ENCODE data around the gene DEDD2. TPM values are rescaled to one million over a fixed set of nuclear protein-coding genes. Genes with fewer than 3 reads are reported as not detected.
"Not testable (repeated sequence)": the region's sequence is repeated elsewhere in the genome, so short reads cannot be mapped to it uniquely, and the experiment has no call there.

DEDD2 gene, protein sequence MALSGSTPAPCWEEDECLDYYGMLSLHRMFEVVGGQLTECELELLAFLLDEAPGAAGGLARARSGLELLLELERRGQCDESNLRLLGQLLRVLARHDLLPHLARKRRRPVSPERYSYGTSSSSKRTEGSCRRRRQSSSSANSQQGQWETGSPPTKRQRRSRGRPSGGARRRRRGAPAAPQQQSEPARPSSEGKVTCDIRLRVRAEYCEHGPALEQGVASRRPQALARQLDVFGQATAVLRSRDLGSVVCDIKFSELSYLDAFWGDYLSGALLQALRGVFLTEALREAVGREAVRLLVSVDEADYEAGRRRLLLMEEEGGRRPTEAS
- 10 to 100 TPM; 31.8 to 36.0 TPM for total RNA-seq

DNA sequence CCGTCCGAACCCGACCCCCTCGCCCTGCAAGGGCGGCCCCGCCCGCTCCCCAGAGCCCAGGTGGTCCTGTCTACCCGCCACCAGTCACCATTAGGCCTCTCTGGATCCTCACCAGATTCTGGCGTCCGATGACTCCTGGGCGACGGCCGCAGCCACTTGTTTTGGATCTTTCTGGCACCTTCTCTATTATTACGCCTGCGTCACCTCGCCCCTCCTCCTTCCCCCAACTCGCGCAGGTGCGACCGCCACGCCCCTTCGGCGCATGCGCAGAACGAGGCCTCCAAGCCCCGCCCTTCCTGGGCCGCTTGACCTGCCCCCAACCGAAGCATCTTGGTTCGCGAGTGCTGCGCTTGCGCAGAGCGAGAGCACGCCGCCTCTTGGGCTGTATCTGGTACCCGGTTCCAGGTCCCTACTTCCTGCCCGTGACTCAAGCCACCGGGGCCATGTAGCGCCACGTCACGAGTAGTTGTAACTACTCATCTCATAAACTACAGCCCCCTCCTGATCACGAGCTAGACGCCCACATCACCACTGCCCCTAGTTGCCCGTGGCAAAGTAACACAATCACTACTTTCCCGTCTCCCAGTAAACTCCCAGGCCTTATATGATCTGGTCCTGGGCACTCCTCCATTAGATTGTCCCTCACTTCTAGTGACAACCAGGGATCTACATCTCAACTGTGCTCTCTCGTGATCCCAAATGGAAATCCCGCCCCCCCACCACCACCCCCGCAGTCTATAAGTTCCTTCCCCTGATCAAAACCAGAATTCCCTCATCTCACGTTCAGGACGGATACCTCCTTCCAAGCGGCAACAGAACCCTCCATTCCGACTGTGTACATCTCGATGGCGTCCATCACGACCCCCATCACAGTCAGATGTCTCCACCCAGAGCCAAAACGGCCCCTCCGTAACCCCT, at the start of gene DEDD2:
Gene DEDD2, minus strand, starts transcription at position 158 of the 918 bp plus-strand sequence. CDS start 670 bp downstream, outside the sequence.
- Mint-ChIP-seq H3K4me1 (ENCODE audit: low read depth) (peaks cover 73% of the 10 kb centered on the region), H3K36me3 (ENCODE audit: low read depth) (peaks cover 55% of the 10 kb centered on the region), H3K4me3 (peak within 1 kb of the TSS; percentile 92), H3K27ac (peak within 1 kb of the TSS; percentile 93), H3K9me3 (ENCODE audit: insufficient read depth) (no peaks in the 10 kb centered on the region), H3K27me3 (ENCODE audit: low read depth) (no peaks in the 10 kb centered on the region)
- DNase-seq (peak; percentile 100), ATAC-seq (peak; percentile 77)
- ChIA-PET POLR2A (interaction anchor here (1.0 to 4.6 kb wide), 5 partner anchors 18 to 62 kb away, joined by 3 to 32 read pairs (median 4); no protein-coding TSS in a partner anchor), CTCF (interaction anchor here (0.7 to 4.3 kb wide), 5 partner anchors 18 to 67 kb away, joined by 3 to 21 read pairs (median 3); no protein-coding TSS in a partner anchor)

DNA sequence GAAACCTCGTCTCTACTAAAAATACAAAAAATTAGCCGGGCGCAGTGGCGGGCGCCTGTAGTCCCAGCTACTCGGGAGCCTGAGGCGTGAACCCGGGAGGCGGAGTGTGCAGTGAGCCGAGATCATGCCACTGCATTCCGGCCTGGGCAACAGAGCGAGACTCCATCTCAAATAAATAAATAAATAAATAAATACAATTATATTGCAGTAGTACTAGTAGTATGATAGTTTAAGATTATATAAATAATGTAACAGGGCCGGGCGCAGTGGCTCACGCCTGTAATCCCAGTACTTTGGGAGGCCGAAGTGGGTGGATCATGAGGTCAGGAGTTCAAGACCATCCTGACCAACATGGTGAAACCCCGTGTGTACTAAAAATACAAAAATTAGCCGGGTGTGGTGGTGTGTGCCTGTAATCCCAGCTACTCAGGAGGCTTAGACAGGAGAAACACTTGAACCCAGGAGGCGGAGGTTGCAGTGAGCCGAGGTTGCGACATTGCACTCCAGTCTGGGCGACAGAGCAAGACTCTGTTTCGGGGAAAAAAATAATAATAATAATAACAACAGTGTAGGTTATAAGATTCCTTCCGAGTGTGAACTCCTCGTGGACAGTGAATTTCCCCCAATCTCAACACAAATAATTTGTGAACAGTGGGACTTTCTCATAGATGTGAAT, 49.6 kb upstream of the DEDD2 start:
- not testable (repeated sequence) for H3K36me3 Mint-ChIP-seq (ENCODE audit: low read depth); H3K9me3 Mint-ChIP-seq (ENCODE audit: insufficient read depth); H3K27ac Mint-ChIP-seq; H3K4me3 Mint-ChIP-seq; ATAC-seq; H3K27me3 Mint-ChIP-seq (ENCODE audit: low read depth); DNase-seq
- ChIA-PET CTCF (interaction anchor here (0.7 to 1.4 kb wide), 4 partner anchors 12 to 140 kb away, joined by 3 to 7 read pairs (median 3); no protein-coding TSS in a partner anchor), POLR2A (interaction anchor here (0.7 to 1.4 kb wide), 4 partner anchors 11 to 15 kb away, joined by 4 read pairs; no protein-coding TSS in a partner anchor)
- peaks cover 31% of the 10 kb centered on the region for H3K4me1 Mint-ChIP-seq (ENCODE audit: low read depth)

DNA sequence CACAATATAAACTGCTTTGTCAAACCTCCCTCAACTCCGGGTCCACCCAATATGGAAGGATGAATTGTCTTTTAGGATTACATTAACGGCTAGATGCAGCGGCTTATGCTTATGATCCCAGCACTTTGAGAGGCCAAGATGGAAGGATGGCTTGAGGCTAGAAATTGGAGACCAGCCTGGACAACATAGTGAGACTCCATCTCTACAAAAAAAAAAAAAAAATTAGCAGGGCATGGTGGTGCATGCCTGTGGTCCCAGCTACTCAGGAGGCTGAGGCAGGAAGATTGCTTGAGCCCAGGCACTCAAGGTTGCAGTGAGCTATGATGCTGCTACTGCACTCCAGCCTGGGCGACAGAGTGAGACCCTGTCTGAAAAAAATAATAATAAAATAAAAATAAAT, 48.6 kb upstream of the DEDD2 start:
- H3K4me3 Mint-ChIP-seq; CTCF ChIA-PET; ATAC-seq; H3K36me3 Mint-ChIP-seq (ENCODE audit: low read depth); DNase-seq; H3K27ac Mint-ChIP-seq; H3K27me3 Mint-ChIP-seq (ENCODE audit: low read depth); H3K9me3 Mint-ChIP-seq (ENCODE audit: insufficient read depth); POLR2A ChIA-PET: not testable (repeated sequence)
- peaks cover 25% of the 10 kb centered on the region for H3K4me1 Mint-ChIP-seq (ENCODE audit: low read depth)

DNA sequence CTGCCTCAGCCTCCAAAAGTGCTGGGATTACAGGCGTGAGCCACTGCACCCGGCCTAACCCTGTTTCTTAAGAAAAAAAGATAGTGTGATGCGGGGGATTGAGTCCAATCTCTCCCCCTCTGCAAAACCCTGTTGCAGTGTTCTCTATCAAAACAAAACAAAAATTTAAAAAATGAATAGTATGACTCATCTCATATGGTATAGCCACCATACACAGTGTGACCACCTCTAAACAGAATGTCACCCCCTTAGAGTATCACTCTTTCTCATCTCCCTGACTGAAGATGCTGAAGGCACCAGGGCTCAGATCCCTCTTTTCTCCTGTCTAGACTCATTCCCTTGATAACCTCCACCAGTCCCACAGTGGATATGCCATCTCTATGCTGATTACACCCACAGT, 44.3 kb upstream of the DEDD2 start:
- CTCF ChIA-PET: no interaction called here
- no peaks in the 10 kb centered on the region for H3K36me3 Mint-ChIP-seq (ENCODE audit: low read depth)

DNA sequence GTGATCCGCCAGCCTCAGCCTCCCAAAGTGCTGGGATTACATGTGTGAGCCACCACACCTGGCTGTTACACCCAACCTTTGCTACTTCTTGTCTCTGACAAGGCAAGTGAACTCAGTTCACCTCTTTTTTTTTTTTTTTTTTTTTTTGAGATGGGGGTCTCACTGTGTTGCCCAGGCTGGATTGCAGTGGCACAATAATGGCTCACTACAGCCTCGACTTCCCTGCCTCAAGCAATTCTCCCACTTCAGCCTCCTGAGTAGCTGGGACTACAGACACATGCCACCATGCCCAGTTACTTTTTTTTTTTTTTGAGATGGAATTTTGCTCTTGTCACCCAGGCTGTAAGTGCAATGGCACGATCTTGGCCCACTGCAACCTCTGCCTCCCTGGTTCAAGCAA, 40.4 kb upstream of the DEDD2 start:
- CTCF ChIA-PET; H3K36me3 Mint-ChIP-seq (ENCODE audit: low read depth); DNase-seq; ATAC-seq; H3K9me3 Mint-ChIP-seq (ENCODE audit: insufficient read depth); H3K4me3 Mint-ChIP-seq; H3K27ac Mint-ChIP-seq; POLR2A ChIA-PET: not testable (repeated sequence)
- Mint-ChIP-seq H3K27me3 (ENCODE audit: low read depth) (peaks cover 11% of the 10 kb centered on the region), H3K4me1 (ENCODE audit: low read depth) (peaks cover 11% of the 10 kb centered on the region)

More for the DNA sequence above, 44.3 kb upstream of the DEDD2 start:
- no peak for DNase-seq
- ATAC-seq: no peak
- POLR2A ChIA-PET: no interaction called here
- no peak overlapping the region for H3K4me3 Mint-ChIP-seq
- no peak overlapping the region for H3K27ac Mint-ChIP-seq
- H3K4me1 Mint-ChIP-seq (ENCODE audit: low read depth): peaks cover under 1% of the 10 kb centered on the region
- no peaks in the 10 kb centered on the region for H3K9me3 Mint-ChIP-seq (ENCODE audit: insufficient read depth)
- peaks cover 4% of the 10 kb centered on the region for H3K27me3 Mint-ChIP-seq (ENCODE audit: low read depth)

DNA sequence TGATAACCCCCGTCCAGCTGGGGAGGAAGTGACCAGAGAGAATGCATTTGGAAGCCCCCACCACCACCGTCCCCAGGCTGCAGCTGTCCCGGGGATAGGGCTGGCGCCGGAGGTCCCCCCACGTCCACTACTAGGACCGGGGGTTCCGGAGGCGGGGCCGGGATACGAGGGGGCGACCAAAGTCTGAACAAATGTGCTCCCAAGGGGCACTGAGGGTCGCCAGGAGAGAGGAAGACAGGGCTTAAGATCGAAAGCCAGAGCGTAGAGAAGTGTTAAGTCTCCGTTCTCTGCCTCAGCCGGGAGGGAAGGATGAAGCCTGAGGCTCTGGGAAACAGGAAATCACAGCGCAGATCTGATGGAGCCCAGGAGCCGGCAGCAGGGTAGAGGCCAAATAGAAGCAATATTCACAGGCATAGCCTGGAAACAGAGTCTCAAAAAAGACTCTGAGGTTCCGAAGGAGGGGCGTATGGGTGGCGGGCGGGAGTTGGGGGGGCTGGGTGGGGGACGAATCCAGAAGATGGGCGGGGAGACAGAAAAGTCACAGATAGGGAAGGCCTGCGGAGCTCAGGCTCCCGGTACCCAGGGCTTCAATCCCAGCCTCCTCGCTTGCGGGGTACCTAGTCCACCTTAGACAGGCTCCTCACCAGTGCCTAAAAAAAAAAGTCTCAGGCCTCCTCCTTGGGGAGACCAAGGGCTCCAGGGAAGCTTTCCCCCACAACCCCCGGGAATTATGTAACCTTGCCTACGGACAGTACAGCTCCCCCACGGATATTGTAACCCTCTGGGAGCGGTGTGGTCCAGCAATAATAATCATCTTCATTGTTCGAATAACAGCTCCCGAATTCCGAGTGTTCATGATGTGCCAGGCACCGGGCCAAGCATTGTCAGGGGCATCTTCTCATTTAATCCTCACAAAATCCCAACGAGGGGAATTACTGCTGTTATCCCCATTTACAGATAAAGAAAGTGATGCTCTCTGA, 38.6 kb upstream of the DEDD2 start:
- Mint-ChIP-seq H3K9me3 (ENCODE audit: insufficient read depth) (no peaks in the 10 kb centered on the region), H3K4me1 (ENCODE audit: low read depth) (peaks cover 27% of the 10 kb centered on the region), H3K27me3 (ENCODE audit: low read depth) (peaks cover 7% of the 10 kb centered on the region), H3K36me3 (ENCODE audit: low read depth) (peaks cover 5% of the 10 kb centered on the region), H3K27ac (no peak overlapping the region), H3K4me3 (peak overlapping the region; percentile 74)
- ChIA-PET POLR2A (interaction anchor here (1.1 to 1.4 kb wide), 2 partner anchors 12 to 13 kb away, joined by 4 read pairs; no protein-coding TSS in a partner anchor), CTCF (interaction anchor here (0.7 to 2.7 kb wide), 4 partner anchors 11 to 40 kb away, joined by 3 to 8 read pairs (median 4); no protein-coding TSS in a partner anchor)
- no peak for ATAC-seq
- DNase-seq: no peak

GRCh38 chr19:42254850-42255765, 37.6 kb upstream of the DEDD2 start, which contains the start of gene ERF:
ERF (minus strand) TSS chr19:42255128; CDS start chr19:42254999, 129 bp downstream.
- ATAC-seq (peak; percentile 67), DNase-seq (peak; percentile 93)
- peak within 1 kb of the TSS; percentile 85 for H3K27ac Mint-ChIP-seq
- peaks cover 36% of the 10 kb centered on the region for H3K4me1 Mint-ChIP-seq (ENCODE audit: low read depth)
- H3K27me3 Mint-ChIP-seq (ENCODE audit: low read depth): peaks cover 7% of the 10 kb centered on the region
- POLR2A ChIA-PET: interaction anchor here (1.1 to 1.4 kb wide), 2 partner anchors 12 to 13 kb away, joined by 4 read pairs; no protein-coding TSS in a partner anchor
- H3K36me3 Mint-ChIP-seq (ENCODE audit: low read depth): peaks cover 5% of the 10 kb centered on the region
- peak within 1 kb of the TSS; percentile 74 for H3K4me3 Mint-ChIP-seq
- CTCF ChIA-PET: interaction anchor here (0.8 to 2.7 kb wide), 3 partner anchors 10 to 24 kb away, joined by 3 to 8 read pairs (median 6); no protein-coding TSS in a partner anchor
- H3K9me3 Mint-ChIP-seq (ENCODE audit: insufficient read depth): no peaks in the 10 kb centered on the region

GRCh38 chr19:42254089-42254849, 36.8 kb upstream of the DEDD2 start:
- H3K4me1 Mint-ChIP-seq (ENCODE audit: low read depth): peaks cover 36% of the 10 kb centered on the region
- POLR2A ChIA-PET: no interaction called here
- DNase-seq (peak; percentile 83), ATAC-seq (peak; percentile 41)
- peak overlapping the region; percentile 85 for H3K27ac Mint-ChIP-seq
- no peaks in the 10 kb centered on the region for H3K9me3 Mint-ChIP-seq (ENCODE audit: insufficient read depth)
- CTCF ChIA-PET: no interaction called here
- H3K27me3 Mint-ChIP-seq (ENCODE audit: low read depth): peaks cover 7% of the 10 kb centered on the region
- H3K4me3 Mint-ChIP-seq: peak overlapping the region; percentile 74
- H3K36me3 Mint-ChIP-seq (ENCODE audit: low read depth): peaks cover 12% of the 10 kb centered on the region

All from activated CD8-positive, alpha-beta T cell treated with anti-CD3 and anti-CD28 coated beads, Interleukin-2, amount 10 ng/mL, durations not matched to agents 7 days and 5 days (primary cell).